GM21786 (cell line): ENCODE results near the gene S100A4.
"Not testable (repeated sequence)": the region's sequence is repeated elsewhere in the genome, so short reads cannot be mapped to it uniquely, and the experiment has no call there.

Experiments
- ATAC-seq: cut with Tn5 transposase; IDR thresholded peaks from one replicate; pipeline ENCODE4 v1.9.1; 2021; ENCODE audit not compliant: unreplicated experiment

The S100A4 gene

GRCh38 chr1:153567621-153568366, 22.2 kb upstream of the S100A4 start:
- ATAC-seq = no peak

- ATAC-seq = peak; percentile 43
Observed at GRCh38 chr1:153566414-153567371, 21.1 kb upstream of the S100A4 start.

GRCh38 chr1:153565529-153566374, 20.1 kb upstream of the S100A4 start, which contains the start of gene S100A2:
Gene S100A2 (minus strand): TSS chr1:153565844. CDS start chr1:153563877, 1,967 bp downstream.
- ATAC-seq = peak; percentile 49

GRCh38 chr1:153563991-153564390, 18.4 kb upstream of the S100A4 start:
- ATAC-seq = no peak

GRCh38 chr1:153563483-153563901, 17.9 kb upstream of the S100A4 start:
- no peak for ATAC-seq

- ATAC-seq = not testable (repeated sequence)
Observed at GRCh38 chr1:153562021-153562420, 16.4 kb upstream of the S100A4 start.

GRCh38 chr1:153561466-153561985, 15.9 kb upstream of the S100A4 start:
- ATAC-seq = no peak

- no peak for ATAC-seq
Observed at GRCh38 chr1:153560771-153561465, 15.3 kb upstream of the S100A4 start.

- no peak for ATAC-seq
Observed at GRCh38 chr1:153560241-153560640, 14.6 kb upstream of the S100A4 start.

GRCh38 chr1:153557877-153558276, 12.3 kb upstream of the S100A4 start:
- no peak for ATAC-seq

GRCh38 chr1:153556348-153556747, 10.7 kb upstream of the S100A4 start:
- ATAC-seq = no peak

- ATAC-seq = no peak
Observed at GRCh38 chr1:153553830-153554541, 8.4 kb upstream of the S100A4 start.

- no peak for ATAC-seq
Observed at GRCh38 chr1:153553096-153553495, 7.5 kb upstream of the S100A4 start.

- no peak for ATAC-seq
Observed at GRCh38 chr1:153552335-153552734, 6.7 kb upstream of the S100A4 start.

- no peak for ATAC-seq
Observed at GRCh38 chr1:153550827-153551500, 5.4 kb upstream of the S100A4 start.

GRCh38 chr1:153550398-153550758, 4.8 kb upstream of the S100A4 start:
- ATAC-seq = no peak

- ATAC-seq = no peak
Observed at GRCh38 chr1:153549741-153550397, 4.3 kb upstream of the S100A4 start.
